Left ventricle myocardium inferior (tissue), 1 donor: ENCODE results near the gene CACNA2D2. TPM values are rescaled to one million over a fixed set of nuclear protein-coding genes. Genes with fewer than 3 reads are reported as not detected.

Source experiments
- DNase-seq: peaks from one replicate; pipeline ENCODE4 v3.0.0-alpha.2; 2020
- H3K27ac ChIP-seq: fragments of 200-600 bp; replicated peaks from 2 replicates; pipeline ENCODE4 v1.8.0; 2021
- H3K27me3 ChIP-seq: fragments of 200-600 bp; 2 replicates; pipeline ENCODE4 v1.8.0; 2021; ENCODE audit warnings: low read depth
- H3K36me3 ChIP-seq: fragments of 200-600 bp; 2 replicates; pipeline ENCODE4 v1.8.0; 2021
- H3K4me1 ChIP-seq: fragments of 200-600 bp; 2 replicates; pipeline ENCODE4 v1.8.0; 2021
- H3K4me3 ChIP-seq: fragments of 200-600 bp; 2 replicates; pipeline ENCODE4 v1.8.0; 2021; ENCODE audit warnings: mild to moderate bottlenecking, moderate library complexity
- H3K9me3 ChIP-seq: fragments of 200-600 bp; replicated peaks from 2 replicates; pipeline ENCODE4 v1.8.0; 2021
- CTCF ChIP-seq: fragments of 200-600 bp; IDR thresholded peaks from 2 replicates; pipeline ENCODE4 v1.8.0; 2021; ENCODE audit warnings: antibody characterized with exemption, mild to moderate bottlenecking, borderline replicate concordance
- intact Hi-C: fragments of 100-400 bp; cut with micrococcal nuclease; formaldehyde crosslinking; loops from one replicate; pipeline ENCODE4 v1.11.0; 2022
- total RNA-seq: library from RNA; stranded (reverse); fragmentation: NEBNext Ultra II Directional; extraction: Animal tissue kit (Norgen Biotek cat#: 25700); gene quantifications from one replicate; pipeline ENCODE4 v1.2.1, GENCODE V29; 2021
- donor health status: DM: no; HTN: yes; CAD: no; lungs with severe emphysema.

CACNA2D2 gene
- total RNA-seq, 1 donor from 2014 or later, result 2.3 TPM

DNA sequence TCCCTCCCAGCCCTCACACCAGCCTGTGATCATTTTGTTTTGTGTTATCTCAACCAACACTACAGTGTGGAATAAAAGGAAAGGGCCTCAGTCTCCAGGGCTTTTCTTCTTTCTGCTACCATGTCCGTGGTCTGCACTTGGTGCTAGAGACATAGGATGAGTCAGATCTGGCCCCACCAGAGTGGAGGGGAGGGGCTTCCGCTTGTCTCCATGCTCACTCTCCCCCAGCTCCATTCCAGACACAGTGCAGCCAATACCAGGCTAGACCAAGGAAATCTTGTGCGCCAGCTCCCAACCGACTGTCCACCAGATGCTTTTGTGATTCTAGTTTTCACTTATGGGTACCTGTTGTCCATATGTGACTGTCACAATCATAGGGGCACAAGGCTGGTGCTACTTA, 92.2 kb downstream of the CACNA2D2 start:
- intact Hi-C loops, result no loop called here
- H3K4me3 ChIP-seq, result no peak overlapping the region
- H3K9me3 ChIP-seq, result no peaks in the 10 kb centered on the region
- H3K27ac ChIP-seq, result no peak overlapping the region
- no peaks in the 10 kb centered on the region for H3K36me3 ChIP-seq
- no peak for DNase-seq
- TF ChIP-seq CTCF, result no peak
- no peaks in the 10 kb centered on the region for H3K27me3 ChIP-seq
- no peaks in the 10 kb centered on the region for H3K4me1 ChIP-seq

DNA sequence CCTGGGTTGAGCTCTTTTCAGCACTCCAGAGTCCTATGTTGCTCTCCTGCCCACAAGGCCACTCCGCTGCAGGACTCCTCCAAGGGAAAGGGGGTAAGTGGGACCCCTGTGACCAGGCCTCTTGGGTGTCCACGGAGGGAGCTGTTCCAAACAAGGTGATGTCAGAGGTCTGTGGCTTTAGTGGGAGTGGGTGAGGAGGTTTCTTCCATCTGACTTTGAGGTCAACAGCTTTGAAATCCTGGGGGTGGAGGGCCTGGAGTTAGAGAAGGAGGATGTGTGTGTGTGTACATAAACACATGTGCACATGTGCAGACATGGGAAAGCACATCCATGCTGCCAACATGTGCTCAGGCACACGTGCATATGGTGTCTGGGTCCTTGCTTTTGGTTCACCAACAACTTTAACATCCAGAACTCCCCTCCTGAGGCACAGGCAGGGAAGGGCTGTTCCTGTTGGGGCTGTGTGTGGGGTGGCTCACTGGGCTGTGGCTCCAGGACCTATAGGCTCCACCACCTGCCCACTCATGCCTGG, 92.8 kb downstream of the CACNA2D2 start:
- Histone ChIP-seq H3K9me3 (no peaks in the 10 kb centered on the region), H3K4me3 (no peak overlapping the region), H3K4me1 (no peaks in the 10 kb centered on the region), H3K27me3 (no peaks in the 10 kb centered on the region), H3K27ac (no peak overlapping the region), H3K36me3 (no peaks in the 10 kb centered on the region)
- intact Hi-C loops, result no loop called here
- TF ChIP-seq CTCF, result no peak
- no peak for DNase-seq

DNA sequence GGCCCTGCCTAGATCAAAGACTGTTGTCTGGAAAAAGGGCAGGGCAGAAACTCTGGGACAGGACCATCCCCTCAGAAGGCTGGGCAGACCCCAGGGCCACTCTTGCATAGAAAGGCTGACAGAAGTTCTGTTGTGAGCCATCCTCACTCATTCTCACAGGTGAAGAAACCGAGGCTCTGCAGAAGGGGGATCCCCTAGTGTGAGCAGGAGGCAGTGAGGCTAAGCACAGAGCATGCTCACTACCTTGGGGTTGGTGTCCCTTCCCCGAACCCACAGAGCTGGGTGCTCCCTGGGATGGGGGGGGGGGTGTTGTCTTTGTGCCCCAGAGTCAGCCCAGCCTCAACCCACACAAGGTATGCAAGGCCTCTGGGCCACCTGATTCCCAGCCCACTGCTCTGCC, 93.2 kb downstream of the CACNA2D2 start:
- no peaks in the 10 kb centered on the region for H3K27me3 ChIP-seq
- no peaks in the 10 kb centered on the region for H3K9me3 ChIP-seq
- H3K27ac ChIP-seq, result no peak overlapping the region
- intact Hi-C loops, result no loop called here
- no peak for TF ChIP-seq CTCF
- H3K4me1 ChIP-seq, result no peaks in the 10 kb centered on the region
- no peak for DNase-seq
- H3K36me3 ChIP-seq, result no peaks in the 10 kb centered on the region
- H3K4me3 ChIP-seq, result no peak overlapping the region

DNA sequence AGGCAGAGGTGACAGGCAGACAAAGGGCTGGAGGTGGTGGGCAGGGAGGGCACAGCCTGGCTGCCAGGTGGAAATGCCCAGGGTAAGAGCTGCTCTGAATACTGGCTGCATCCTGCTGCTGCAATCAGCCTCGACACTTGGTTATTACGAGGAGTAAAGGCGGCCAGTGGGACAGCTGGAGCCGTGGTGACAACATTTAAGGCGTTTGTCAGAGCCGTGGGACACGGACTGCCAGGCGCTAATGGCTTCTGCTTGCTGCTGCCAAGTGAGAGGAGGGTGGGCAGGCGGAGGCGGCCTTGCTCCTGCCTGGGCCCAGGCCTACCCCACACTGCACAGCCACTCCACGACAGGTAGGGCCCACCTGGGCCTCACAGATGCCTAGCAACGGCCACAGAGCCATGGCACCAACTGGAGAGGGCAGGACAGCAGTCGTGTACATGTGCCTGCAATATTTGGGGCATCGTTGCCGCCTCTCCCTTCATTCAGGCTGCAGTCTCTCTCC, 94.9 kb downstream of the CACNA2D2 start:
- Histone ChIP-seq H3K4me3 (no peak overlapping the region), H3K27ac (no peak overlapping the region), H3K9me3 (no peaks in the 10 kb centered on the region), H3K27me3 (no peaks in the 10 kb centered on the region), H3K4me1 (no peaks in the 10 kb centered on the region), H3K36me3 (no peaks in the 10 kb centered on the region)
- no peak for DNase-seq
- intact Hi-C loops, result no loop called here
- no peak for TF ChIP-seq CTCF

- H3K4me3 ChIP-seq, result no peak overlapping the region
- H3K27me3 ChIP-seq, result no peaks in the 10 kb centered on the region
- no peaks in the 10 kb centered on the region for H3K9me3 ChIP-seq
- no peak overlapping the region for H3K27ac ChIP-seq
- H3K4me1 ChIP-seq, result no peaks in the 10 kb centered on the region
- intact Hi-C loops, result no loop called here
- DNase-seq, result no peak
- no peak for TF ChIP-seq CTCF
- H3K36me3 ChIP-seq, result no peaks in the 10 kb centered on the region
Observed at GRCh38 chr3:50406487-50406886, 96.9 kb downstream of the CACNA2D2 start.
